CD1c-positive myeloid dendritic cell (primary cell): ENCODE measurements around the gene LLGL2.
"Not testable (repeated sequence)": the region's sequence is repeated elsewhere in the genome, so short reads cannot be mapped to it uniquely, and the experiment has no call there.

ENCODE experiments used
- DNase-seq: peaks from one replicate; pipeline ENCODE4 v3.0.0-alpha.2; 2016; ENCODE audit errors: extremely low spot score

The LLGL2 gene

GRCh38 chr17:75507733-75508719 lies 17.5 kb upstream of the LLGL2 start:
- no peak for DNase-seq

GRCh38 chr17:75508931-75509361 lies 16.6 kb upstream of the LLGL2 start:
- no peak for DNase-seq

- no peak for DNase-seq
Observed at GRCh38 chr17:75509528-75510258, 15.8 kb upstream of the LLGL2 start.

GRCh38 chr17:75511270-75511609 lies 14.3 kb upstream of the LLGL2 start:
- no peak for DNase-seq

- no peak for DNase-seq
Observed at GRCh38 chr17:75511610-75512575, 13.6 kb upstream of the LLGL2 start.

- DNase-seq = no peak
Observed at GRCh38 chr17:75512926-75513640, 12.4 kb upstream of the LLGL2 start.

- no peak for DNase-seq
Observed at GRCh38 chr17:75513641-75514000, 11.9 kb upstream of the LLGL2 start.

- DNase-seq = no peak
Observed at GRCh38 chr17:75514299-75514918, 11.1 kb upstream of the LLGL2 start.

GRCh38 chr17:75514919-75515495 lies 10.5 kb upstream of the LLGL2 start:
- DNase-seq = no peak

- peak; percentile 84 for DNase-seq
Observed at GRCh38 chr17:75515496-75516254, 9.8 kb upstream of the LLGL2 start, which contains the start of gene CASKIN2. Gene CASKIN2, minus strand, starts transcription at chr17:75515537. Its CDS starts 1,733 bp downstream, at chr17:75513804.

GRCh38 chr17:75516255-75516618 lies 9.3 kb upstream of the LLGL2 start, which contains the start of gene TSEN54:
Gene TSEN54, plus strand, starts transcription at chr17:75516528. Its CDS starts 33 bp downstream, at chr17:75516561.
- DNase-seq = peak; percentile 93

GRCh38 chr17:75516619-75517296 lies 8.7 kb upstream of the LLGL2 start:
- DNase-seq = peak; percentile 28

GRCh38 chr17:75517297-75517865 lies 8.1 kb upstream of the LLGL2 start:
- no peak for DNase-seq

- peak; percentile 42 for DNase-seq
Observed at GRCh38 chr17:75518201-75518600, 7.3 kb upstream of the LLGL2 start.

- DNase-seq = no peak
Observed at GRCh38 chr17:75518983-75519537, 6.4 kb upstream of the LLGL2 start.

- DNase-seq = not testable (repeated sequence)
Observed at GRCh38 chr17:75520413-75520812, 5.1 kb upstream of the LLGL2 start.

GRCh38 chr17:75521290-75521689 lies 4.2 kb upstream of the LLGL2 start:
- DNase-seq = no peak
